GM19463 (cell line): ENCODE results near the gene MN1.

Experiments
- ATAC-seq: cut with Tn5 transposase; IDR thresholded peaks from one replicate; pipeline ENCODE4 v1.9.1; 2021; ENCODE audit warnings: mild to moderate bottlenecking, moderate library complexity; ENCODE audit not compliant: unreplicated experiment

The MN1 gene

DNA sequence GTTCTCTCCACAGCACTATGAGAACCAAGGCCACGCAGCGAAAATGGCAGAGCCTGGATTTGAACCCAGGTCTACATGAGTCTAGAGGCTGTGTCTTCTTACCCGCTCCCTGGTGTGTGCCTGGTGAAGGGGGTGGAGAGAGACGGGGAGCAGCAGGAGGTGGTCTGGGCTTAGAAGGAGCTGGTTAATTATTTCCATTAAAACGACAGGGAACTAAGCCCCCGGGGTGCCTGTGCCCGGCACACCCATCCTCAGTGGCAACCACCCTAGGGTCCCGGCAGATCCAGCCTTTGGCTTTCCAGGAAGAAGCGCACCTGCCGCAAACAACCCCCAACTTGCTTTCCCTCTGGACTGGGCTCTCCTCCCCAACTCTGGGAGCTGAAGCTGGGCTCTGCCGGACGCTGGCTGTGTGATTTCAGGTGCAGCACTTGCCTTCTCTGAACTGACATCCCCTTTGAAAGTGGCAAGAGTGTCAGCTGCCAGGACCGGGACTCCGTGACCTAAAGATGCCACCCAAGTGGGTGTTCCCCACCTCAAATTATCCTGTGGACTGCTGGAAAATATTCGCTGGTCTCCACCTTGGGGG is 35.8 kb downstream of the MN1 start:
- no peak for ATAC-seq

DNA sequence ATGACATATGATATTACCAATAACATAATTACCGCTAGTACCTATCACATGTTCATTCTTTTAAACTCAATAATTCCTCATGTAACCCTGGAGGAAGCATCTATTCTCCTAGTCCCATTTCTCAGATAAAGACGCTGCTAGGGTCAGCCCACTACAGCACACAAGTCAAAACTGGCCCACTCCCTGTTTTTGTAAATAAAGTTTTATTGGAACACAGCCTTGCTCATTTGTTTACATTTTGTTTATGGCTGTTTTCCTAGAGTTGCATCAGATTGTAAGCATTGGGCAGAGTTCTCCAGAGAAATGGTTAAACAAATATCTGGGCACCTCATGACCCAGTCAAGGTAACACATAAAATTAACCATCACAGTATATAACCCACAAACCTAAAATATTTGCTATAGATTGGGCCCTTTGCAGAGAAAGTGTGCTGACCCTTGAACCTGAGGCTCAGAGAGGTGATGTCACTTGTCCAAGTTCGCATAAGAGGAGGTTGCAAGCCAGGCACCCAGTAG is 36.8 kb downstream of the MN1 start:
- no peak for ATAC-seq

DNA sequence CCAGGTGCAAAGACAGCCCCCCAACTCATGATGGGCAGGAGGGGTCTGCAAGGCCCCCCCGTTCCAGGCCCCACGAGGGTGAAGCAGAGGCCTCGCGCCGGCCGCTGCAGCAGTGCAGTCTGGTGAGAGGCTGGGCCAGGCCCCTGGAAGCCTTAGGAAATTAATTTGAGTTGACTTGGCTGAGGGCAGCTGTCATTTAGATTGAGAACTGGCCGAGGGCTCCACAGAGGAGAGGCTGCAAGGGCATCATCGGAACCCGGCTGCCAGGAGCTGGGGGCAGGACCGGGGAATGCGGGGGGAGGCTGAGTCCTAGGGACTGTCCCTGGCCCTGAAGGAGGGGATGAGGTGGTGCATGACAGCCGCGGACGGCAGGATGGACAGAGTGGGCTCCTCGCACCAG is 39.9 kb downstream of the MN1 start:
- ATAC-seq: no peak

DNA sequence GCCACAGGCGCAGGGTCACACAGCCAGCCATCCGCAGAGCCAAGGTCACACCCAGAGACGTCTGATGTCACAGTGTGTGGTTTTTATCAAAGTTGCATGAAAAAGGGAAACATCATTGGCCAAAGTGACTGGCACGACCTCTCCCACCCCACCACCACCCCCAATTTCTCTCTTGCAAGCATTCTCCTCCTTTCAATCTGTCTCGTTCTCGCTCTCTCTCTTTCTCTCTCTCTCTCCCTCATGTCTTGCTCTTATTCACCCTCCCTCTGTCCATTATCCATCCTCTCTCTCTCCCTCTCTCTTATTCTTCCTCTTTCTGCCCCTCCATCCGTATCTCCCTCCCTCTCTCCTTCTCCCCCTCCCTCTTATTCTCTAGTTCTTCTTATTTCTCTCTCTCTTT is 40.6 kb downstream of the MN1 start:
- no peak for ATAC-seq

DNA sequence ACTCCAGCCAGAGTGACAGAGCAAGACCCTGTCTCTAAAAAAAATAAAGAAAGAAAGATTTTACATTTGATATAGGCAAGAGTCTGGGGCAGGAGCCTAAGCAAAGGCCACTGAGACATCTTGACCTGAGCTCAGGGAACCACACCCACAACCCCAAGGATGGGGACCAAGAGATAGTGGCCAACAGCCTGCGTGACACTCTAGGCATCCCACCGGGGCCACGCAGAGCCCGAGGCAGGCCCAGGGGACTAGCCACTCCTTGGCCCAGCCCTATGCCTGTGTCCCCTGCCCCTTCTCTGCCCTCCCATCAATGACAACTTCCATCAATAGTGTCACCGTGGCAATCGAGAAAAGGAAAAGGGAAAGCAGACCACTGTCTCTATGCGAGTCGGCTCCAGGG is 41.1 kb downstream of the MN1 start:
- no peak for ATAC-seq

DNA sequence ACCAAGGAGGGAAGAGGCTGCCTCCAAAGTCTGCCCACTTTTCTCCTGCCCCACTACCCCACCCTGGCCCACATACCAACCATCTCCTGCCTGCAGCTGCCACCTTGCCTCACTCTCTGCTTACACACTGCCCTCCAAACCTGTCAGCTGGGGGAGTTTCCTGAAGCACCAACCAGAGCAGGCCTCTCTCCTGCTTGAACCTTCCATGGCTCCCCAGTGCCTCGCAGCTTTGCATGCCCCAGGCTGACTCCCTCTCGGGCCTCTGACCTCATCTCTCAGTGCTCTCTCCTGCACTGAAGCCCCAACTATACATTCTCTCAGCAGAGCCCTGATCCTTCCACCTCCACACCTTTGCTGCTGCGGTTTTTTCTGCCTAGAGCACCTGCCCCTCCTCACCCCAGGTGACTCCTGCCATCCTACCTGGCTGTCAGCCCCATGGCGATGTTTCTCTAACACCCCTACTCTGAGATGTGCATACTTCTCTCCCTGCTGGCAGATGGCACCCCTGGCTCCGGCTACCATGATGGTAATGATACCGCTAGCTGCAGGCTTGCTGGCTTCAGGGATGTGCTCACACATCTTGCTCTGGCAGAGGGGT is 43.5 kb downstream of the MN1 start:
- ATAC-seq: no peak

DNA sequence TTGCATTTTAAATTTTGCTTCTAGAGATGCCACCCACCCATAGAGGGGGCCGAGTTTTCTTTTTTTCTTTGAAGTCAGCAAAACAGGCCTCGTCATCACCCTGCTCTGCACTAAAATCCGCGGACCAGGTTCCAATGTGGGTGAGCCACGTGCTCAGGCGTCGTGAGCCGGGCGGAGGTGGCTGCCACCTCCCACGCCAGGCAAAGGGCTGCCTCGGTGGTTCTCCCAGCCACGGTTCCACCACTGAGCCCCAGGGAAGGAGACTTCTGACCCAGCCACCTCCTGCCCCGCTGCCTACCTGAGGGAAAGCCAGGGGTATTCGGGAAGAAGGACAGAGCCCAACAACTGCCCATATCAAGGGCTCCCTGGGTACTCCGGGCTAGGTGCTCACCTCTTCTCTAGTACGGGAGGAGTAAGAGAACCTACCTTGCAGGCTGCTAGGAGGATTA is 45.3 kb downstream of the MN1 start:
- ATAC-seq: no peak

DNA sequence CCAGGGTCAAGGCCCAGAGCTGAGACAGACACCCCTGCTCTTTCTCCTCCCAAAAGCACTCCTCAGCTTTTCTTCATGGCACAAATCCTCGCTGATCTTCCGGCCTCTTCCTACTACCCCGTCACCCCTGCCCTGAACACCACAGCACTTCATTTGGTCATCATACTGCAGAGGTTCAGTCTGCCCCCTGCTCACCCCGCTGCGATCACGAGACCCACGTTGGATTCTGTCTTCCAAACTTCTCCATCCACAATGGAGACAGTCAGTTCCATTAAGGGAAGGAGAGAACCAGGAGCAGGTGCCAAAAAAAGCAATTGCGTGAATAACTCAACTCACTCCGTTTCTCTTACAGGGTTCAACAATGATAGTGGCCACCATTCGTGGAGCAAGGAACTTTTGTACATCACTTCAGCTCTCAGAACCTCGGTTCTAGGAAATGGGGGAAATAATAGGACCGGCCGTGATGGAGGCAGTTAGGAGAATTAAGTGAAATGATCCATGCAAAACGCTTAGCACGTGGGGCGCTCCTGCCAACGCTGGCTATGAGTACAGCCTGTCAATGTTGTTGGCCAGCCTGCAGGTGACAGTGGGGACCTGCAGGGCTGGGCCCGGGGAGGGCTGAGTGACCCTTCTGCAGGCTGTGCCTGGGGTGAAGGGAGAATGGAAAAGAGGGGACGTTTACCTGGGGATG is 45.9 kb downstream of the MN1 start:
- no peak for ATAC-seq

DNA sequence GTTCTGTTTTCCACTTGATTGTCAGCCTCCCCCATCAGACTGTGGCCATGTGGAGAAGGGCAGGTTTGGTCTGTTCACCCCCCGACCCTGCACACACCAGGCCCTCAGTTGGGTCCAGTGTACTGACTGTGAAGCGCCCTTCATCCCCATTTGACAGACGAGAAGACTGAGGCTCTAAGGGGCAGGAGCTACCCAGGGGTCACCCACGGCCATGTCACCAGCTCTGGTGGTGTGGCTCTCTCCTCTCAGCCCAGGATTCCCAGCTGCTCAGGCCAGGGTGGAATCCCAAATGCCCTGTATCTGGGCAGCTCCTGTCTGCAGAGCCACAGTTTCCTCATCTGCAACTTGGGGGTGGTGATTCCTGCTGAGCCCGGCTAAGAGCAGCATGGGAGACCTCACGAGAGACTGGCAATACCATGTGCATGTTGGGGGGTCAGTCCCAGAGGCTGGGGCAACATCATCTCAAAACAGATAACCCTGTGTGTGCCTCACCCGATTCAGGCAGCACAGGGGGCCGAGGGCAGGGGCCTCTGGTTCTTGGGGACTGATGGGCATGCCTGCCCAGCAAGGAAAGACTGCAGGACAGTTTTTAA is 46.6 kb downstream of the MN1 start:
- no peak for ATAC-seq

DNA sequence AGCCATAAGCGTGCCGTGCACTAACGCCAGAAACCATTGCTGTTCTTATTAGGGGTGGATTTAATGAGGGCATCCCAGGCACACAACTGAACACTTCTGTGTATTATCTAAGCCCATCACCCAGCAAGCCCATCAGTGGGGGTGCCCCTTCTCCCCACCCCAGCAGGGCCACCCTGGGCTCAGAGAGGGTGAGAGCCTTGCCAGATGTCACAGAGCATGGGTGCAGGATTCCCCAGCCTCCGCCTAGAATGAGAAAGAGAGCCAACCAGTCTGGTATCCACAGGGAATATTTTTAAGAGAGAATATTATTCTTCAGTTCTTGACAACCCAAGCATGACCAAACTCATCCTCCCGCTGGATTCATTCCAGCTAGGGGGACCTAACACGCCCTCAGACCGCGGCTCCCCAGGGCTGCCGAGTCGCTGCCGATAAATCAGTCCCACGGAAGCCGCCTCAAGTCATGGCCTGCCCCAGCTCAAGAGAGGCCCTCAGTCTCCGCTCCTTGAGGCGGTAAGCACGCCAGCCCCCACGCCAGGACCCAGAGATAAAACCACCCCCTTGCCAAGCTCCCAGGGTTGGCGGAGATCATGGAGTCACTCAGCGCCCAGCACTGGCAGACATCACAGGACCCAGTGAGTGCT is 47.2 kb downstream of the MN1 start:
- no peak for ATAC-seq

DNA sequence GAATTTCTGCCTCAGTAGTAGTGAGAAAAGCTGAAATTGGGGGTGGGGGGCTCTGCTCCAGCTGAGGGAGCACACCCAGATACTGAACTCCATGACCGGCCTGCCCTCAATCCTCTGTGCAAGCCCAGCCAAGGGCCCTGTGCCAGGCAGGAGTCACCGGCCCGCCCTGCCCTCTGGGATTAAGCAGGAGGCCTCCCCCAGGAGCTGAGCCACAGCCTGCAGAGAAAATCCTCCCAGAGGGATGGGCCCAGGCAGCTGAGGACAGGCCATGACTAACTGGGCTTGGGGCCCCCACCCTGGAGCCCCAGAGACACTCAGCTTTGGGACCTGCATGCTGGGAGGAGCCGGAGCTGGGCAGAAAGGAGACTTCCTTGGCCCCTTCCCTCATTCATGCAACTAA is 48.8 kb downstream of the MN1 start:
- ATAC-seq: no peak

DNA sequence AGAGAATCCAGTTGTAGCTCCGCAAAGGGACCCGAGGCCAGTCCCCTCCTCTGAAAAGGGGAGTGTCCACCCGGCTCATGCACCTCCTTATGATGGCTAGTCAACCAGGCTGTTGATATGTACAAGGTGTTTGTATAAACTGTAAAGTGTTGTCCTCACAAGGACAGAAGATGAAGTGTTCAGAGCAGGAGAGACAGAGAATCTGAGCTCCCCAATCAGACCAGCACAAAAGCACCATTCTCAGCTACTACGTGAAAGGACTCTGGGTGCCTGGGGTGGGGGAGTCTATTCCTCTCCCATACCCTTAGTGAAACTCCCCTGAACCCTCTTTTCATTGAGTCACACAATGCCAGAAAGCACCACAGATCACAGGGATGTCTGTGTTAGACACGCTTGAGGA is 49.4 kb downstream of the MN1 start:
- no peak for ATAC-seq

DNA sequence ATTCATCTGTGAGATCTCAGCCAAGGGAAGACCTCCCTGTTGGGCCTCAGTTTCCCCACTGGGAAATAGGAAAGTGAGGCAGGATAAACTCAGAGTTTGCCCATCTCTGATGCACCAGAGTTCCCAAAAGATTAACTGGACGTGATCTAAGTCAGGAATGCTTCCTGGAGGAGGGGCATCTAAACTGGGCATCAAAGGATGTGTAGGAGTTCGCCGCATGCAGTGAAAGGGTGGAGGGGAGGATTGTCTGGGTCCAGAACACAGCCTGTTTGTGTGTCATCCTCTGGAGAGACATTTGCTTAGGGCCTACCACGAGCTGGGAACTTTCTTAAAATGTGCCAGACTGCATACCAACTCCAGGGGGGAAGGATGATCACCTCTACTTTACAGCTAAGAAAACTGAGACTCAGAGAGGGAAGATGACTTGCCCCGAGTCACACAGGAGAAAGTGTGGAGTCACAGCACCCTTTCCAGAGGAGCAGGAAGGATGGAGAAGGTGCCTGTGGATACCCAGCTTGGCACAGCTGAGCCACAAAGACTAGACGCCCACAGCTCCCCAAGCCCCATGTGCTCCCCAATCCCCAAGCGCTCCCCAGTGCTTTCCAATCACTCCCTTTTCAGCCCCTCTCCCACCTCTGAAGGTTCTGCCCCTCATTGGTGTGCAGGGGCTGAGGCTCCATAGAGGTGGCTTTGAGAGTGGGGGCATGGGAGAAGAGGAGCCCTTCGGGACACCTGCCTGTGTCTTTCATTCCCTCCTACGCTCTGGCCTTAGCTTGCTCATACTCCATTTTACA is 50.1 kb downstream of the MN1 start:
- no peak for ATAC-seq

DNA sequence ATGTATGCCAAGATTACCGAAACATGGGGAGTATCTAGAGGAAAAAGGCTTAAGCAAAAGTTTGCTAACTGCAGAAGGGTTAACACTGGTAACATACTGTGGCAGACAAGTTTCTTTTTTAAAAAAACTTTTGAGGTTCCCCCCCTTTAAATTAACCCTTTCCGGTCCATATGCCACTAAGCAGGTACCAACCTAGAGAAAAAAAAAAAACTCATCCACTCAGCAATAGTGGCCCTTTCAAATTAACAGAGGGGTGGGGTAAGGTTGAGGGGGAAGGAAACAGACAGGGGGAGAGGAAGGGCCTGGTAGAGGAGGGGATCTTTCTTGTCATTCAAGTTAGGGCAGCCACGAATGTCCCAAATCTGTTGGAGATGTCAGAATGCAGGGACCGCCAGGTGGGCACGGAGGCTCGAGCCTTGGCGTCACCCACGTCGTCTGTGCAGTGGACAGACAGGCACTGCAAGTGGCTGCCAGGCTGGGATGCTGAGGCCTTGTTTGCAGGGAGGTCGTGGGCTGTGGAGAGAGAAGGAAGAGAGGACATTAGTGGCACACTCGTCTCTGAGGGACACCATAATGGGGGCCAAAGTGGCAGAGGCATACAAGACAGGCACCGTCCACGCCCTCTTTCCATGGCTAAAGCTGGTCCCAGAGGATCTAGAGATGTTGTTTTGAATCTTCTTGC is 50.8 kb downstream of the MN1 start:
- no peak for ATAC-seq

DNA sequence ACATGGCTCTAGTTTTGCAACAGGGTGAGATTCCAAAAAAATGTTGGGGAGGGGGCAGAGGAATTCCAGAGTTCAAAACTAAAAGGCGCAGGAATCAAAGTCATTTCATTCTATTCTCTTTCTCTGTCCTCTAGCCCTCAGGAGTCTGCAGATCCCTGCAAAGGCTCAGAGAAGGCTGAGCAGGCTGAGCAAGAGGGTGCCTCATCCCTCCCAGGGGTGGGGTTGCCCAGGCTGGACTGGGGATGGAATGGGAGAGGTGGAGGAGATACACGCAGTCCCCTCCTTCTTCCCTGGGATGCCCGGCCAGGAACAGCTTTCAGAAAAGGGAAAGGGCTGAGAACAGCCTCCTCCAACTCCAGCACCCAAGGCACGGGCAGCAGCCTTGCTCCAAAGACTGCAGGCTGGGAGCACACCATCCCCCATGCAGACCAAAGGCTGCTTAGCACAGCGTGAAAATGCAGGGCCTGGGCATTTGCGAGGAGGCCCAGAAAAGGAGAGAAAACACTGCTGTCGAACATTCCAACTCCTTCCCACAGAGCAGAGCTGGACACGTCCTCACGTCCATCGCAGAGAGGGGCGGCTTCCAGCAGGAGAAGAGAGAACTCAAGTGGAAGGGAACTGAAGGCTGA is 51.8 kb downstream of the MN1 start:
- no peak for ATAC-seq

DNA sequence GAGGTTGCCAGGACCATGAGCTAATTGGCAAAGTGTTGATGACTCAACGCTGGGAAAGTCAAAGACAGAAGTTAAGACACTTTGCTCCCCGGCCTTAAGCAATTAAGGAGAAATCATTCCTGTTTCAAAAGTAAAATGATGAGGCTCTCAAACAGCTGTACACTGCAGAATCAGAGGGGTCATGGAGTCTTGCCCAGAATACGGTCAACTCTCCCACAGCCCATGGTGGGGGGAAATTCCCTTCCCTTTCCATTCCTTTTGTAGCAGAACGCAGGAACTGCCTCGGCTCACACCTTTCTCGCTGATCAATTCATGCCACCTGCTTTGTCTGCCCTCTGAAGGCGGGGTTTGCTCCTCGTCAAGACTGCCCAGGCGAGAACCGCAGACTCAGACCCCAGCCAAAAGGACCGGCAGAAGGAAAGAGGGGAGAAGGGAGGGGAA is 52.8 kb downstream of the MN1 start:
- ATAC-seq: no peak

DNA sequence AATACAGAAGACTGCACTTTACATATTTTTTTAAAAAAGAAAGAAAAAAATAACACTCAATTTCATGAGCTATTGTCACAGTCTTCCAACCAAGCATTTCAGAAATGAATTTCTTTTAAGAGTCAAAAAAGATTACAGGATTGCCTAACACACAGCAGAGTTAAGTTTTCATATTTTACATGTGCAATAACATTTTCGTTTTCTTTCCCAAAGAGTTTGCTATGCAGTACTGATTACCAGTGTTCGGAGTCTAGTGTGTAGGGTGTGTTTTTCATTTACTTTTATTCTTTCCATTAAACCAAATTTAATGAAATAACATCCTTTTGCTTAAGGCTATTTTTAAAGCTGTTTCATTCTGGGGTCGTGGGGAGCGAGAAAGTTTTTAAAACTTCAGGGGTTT is 53.2 kb downstream of the MN1 start:
- ATAC-seq: no peak

DNA sequence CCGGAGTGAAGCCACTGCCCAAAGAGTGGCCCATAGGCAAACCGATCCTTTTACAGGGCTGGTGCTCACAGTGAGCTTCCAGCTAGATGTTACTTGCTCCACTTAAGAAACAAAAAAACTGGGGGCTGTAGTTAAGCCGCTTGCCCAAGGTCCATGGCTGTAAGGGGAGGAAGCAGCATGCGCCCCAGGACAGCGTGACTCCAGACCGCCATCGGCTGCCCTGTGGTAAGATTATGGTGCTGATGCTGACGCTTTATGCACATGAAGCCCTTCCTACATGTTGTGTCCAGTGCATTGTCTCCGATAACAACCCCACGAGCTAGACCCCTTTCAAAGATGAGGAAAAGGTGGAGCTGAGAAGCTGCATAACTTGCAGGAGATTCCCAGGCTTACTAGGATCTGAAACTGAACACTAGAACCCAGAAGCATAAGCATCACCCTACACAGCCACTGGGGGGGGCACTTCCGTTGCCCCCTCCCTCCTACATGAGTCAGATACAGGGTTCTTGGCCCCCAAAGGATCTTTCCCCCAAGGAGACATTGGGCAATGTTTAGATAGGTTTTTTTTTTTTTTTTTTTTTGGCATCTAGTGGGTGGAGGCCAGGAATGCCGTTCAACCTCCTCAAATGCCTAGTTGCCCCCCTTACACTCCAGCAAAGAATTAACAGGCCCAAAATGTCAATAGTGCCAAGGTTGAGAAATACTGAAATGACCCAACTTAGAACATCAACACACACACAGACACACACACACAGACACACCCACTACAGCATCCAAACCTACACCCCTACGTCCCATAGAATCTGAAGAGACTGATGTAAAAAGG is 53.9 kb downstream of the MN1 start:
- ATAC-seq: no peak

DNA sequence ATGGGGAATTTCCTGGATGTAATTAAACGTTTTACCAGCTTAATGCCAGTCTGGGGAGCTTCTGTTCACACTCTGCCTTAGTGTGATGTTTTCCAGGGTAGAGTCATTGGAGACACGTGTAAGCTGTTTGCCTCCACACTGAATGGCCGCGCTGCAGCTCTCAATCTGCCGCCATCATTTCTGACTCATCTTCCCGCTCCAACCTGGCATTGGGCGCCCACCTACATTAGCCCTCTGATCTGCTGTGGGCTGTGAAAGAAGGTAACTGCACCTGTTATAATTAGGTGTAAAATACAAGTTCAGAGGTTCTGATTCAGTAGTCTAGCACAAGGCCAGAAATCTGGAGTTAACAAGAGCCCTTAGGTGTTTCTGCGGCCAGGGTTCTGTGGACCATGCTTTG is 54.6 kb downstream of the MN1 start:
- no peak for ATAC-seq
